MM.1S (cell line): Measurements from ENCODE around the gene SCFD2.

Source experiments
- DNase-seq: peaks from one replicate; pipeline ENCODE4 v3.0.0-alpha.2; 2015
- H2AFZ ChIP-seq: fragments of 300-600 bp; sonication (generic); 2 replicates; pipeline ENCODE4 v1.6.0; 2016; ENCODE audit warnings: antibody characterized with exemption, low read length
- H3F3A ChIP-seq: fragments of 300-600 bp; sonication (generic); 2 replicates; pipeline ENCODE4 v1.6.1; 2016; ENCODE audit warnings: mild to moderate bottlenecking, antibody characterized with exemption, low read length, moderate library complexity, mixed read lengths; ENCODE audit not compliant: insufficient read depth
- H3K27ac ChIP-seq: fragments of 300-600 bp; sonication (generic); 2 replicates; pipeline ENCODE4 v1.5.1; 2016; ENCODE audit warnings: mild to moderate bottlenecking, low read length
- H3K27me3 ChIP-seq: fragments of 300-600 bp; sonication (generic); replicated peaks from 2 replicates; pipeline ENCODE4 v1.6.0; 2016; ENCODE audit warnings: low read length; ENCODE audit not compliant: insufficient read depth
- H3K36me3 ChIP-seq: fragments of 300-600 bp; sonication (generic); replicated peaks from 2 replicates; pipeline ENCODE4 v1.6.1; 2016; ENCODE audit warnings: mild to moderate bottlenecking, low read length, mixed read lengths; ENCODE audit not compliant: insufficient read depth
- H3K4me1 ChIP-seq: fragments of 300-600 bp; sonication (generic); 2 replicates; pipeline ENCODE4 v1.6.1; 2016; ENCODE audit warnings: low read length, mixed read lengths
- H3K4me2 ChIP-seq: fragments of 300-600 bp; sonication (generic); 2 replicates; pipeline ENCODE4 v1.6.0; 2016; ENCODE audit warnings: low read depth, low read length
- H3K4me3 ChIP-seq: fragments of 300-600 bp; sonication (generic); 2 replicates; pipeline ENCODE4 v1.5.1; 2016; ENCODE audit warnings: low read length, mixed read lengths
- H3K79me2 ChIP-seq: fragments of 300-600 bp; sonication (generic); 2 replicates; pipeline ENCODE4 v1.6.1; 2016; ENCODE audit warnings: mixed run types, low read length, mixed read lengths
- H3K9ac ChIP-seq: fragments of 300-600 bp; sonication (generic); 2 replicates; pipeline ENCODE4 v1.6.1; 2016; ENCODE audit warnings: low read length, mixed read lengths
- H3K9me2 ChIP-seq: fragments of 300-600 bp; sonication (generic); replicated peaks from 2 replicates; pipeline ENCODE4 v1.6.1; 2016; ENCODE audit warnings: mild to moderate bottlenecking, low read length, mixed read lengths; ENCODE audit not compliant: insufficient read depth
- H3K9me3 ChIP-seq: fragments of 300-600 bp; sonication (generic); replicated peaks from 2 replicates; pipeline ENCODE4 v1.6.1; 2016; ENCODE audit warnings: mild to moderate bottlenecking, low read length, mixed read lengths; ENCODE audit not compliant: insufficient read depth
- H4K20me1 ChIP-seq: fragments of 300-600 bp; sonication (generic); 2 replicates; pipeline ENCODE4 v1.6.1; 2016; ENCODE audit warnings: mild to moderate bottlenecking, low read length, moderate library complexity, mixed read lengths; ENCODE audit not compliant: insufficient read depth
- CTCF ChIP-seq: fragments of 300-600 bp; sonication (generic); IDR thresholded peaks from 2 replicates; pipeline ENCODE4 v1.5.1; 2016; ENCODE audit warnings: antibody characterized with exemption, low read length, mixed read lengths
- EZH2 ChIP-seq: fragments of 300-600 bp; sonication (generic); optimal IDR thresholded peaks from 2 replicates; pipeline ENCODE3; 2017; ENCODE audit warnings: low read depth, mild to moderate bottlenecking, antibody characterized with exemption, low read length, mixed read lengths
- EZH2phosphoT487 ChIP-seq: fragments of 300-600 bp; sonication (generic); IDR thresholded peaks from 2 replicates; pipeline ENCODE4 v1.6.1; 2018; ENCODE audit warnings: antibody characterized with exemption, low read length

Gene SCFD2

GRCh38 chr4:52947401-52948056, 418.3 kb downstream of the SCFD2 start:
- H4K20me1 ChIP-seq = no peaks in the 10 kb centered on the region
- no peaks in the 10 kb centered on the region for H3K9me2 ChIP-seq
- H3K27ac ChIP-seq = no peak overlapping the region
- no peaks in the 10 kb centered on the region for H3K36me3 ChIP-seq
- H3K79me2 ChIP-seq = no peaks in the 10 kb centered on the region
- H3K4me3 ChIP-seq = no peak overlapping the region
- no peak overlapping the region for H3K4me2 ChIP-seq
- TF ChIP-seq CTCF (no peak), EZH2 (no peak), EZH2phosphoT487 (no peak)
- H3F3A ChIP-seq = no peaks in the 10 kb centered on the region
- H2AFZ ChIP-seq = no peak overlapping the region
- no peaks in the 10 kb centered on the region for H3K9me3 ChIP-seq
- H3K9ac ChIP-seq = no peak overlapping the region
- H3K27me3 ChIP-seq = no peaks in the 10 kb centered on the region
- no peaks in the 10 kb centered on the region for H3K4me1 ChIP-seq
- DNase-seq = no peak

- no peaks in the 10 kb centered on the region for H3K9me3 ChIP-seq
- no peak for TF ChIP-seq EZH2phosphoT487
- no peak for TF ChIP-seq CTCF
- no peak for TF ChIP-seq EZH2
- H3K27me3 ChIP-seq = no peaks in the 10 kb centered on the region
- no peak overlapping the region for H3K4me2 ChIP-seq
- no peaks in the 10 kb centered on the region for H3K36me3 ChIP-seq
- no peaks in the 10 kb centered on the region for H3K9me2 ChIP-seq
- H3K4me1 ChIP-seq = no peaks in the 10 kb centered on the region
- no peak overlapping the region for H2AFZ ChIP-seq
- H4K20me1 ChIP-seq = no peaks in the 10 kb centered on the region
- H3K4me3 ChIP-seq = no peak overlapping the region
- H3K79me2 ChIP-seq = no peaks in the 10 kb centered on the region
- H3F3A ChIP-seq = no peaks in the 10 kb centered on the region
- no peak overlapping the region for H3K27ac ChIP-seq
- H3K9ac ChIP-seq = no peak overlapping the region
- no peak for DNase-seq
Observed at GRCh38 chr4:52946855-52947254, 419.0 kb downstream of the SCFD2 start.

- no peaks in the 10 kb centered on the region for H3K9me2 ChIP-seq
Observed at GRCh38 chr4:52945982-52946381, 419.9 kb downstream of the SCFD2 start.

More at GRCh38 chr4:52945982-52946381, 419.9 kb downstream of the SCFD2 start:
- H3K4me2 ChIP-seq = no peak overlapping the region
- no peak for TF ChIP-seq CTCF
- TF ChIP-seq EZH2phosphoT487 = no peak
- no peak for TF ChIP-seq EZH2
- no peaks in the 10 kb centered on the region for H3K27me3 ChIP-seq
- DNase-seq = no peak
- H3F3A ChIP-seq = no peaks in the 10 kb centered on the region
- H3K9ac ChIP-seq = no peak overlapping the region
- H3K4me3 ChIP-seq = no peak overlapping the region
- no peak overlapping the region for H2AFZ ChIP-seq
- H3K4me1 ChIP-seq = no peaks in the 10 kb centered on the region
- H3K27ac ChIP-seq = no peak overlapping the region
- no peaks in the 10 kb centered on the region for H4K20me1 ChIP-seq
- no peaks in the 10 kb centered on the region for H3K79me2 ChIP-seq
- no peaks in the 10 kb centered on the region for H3K9me3 ChIP-seq
- no peaks in the 10 kb centered on the region for H3K36me3 ChIP-seq
